AG04450 (cell line): ENCODE data around the gene RHOXF2. TPM values are rescaled to one million over a fixed set of nuclear protein-coding genes. Genes with fewer than 3 reads are reported as not detected.

ENCODE experiments used
- CTCF ChIA-PET: fragments of 300-600, 350-600 bp; formaldehyde crosslinking; extraction: SDS; loops from one replicate; lab custom pipeline; 2022; ENCODE audit warnings: antibody characterized with exemption, inconsistent platforms; lab: Charles Lee
- POLR2A ChIA-PET: fragments of 350-600 bp; formaldehyde crosslinking; extraction: SDS; loops from one replicate; lab custom pipeline; 2021; ENCODE audit warnings: antibody characterized with exemption, inconsistent platforms; lab: Yijun Ruan, JAX
- DNase-seq: peaks from one replicate; pipeline ENCODE4 v3.0.0-alpha.2; 2011; ENCODE audit warnings: low read depth, low spot score
- H3K27ac ChIP-seq: one replicate; pipeline ENCODE4 v1.5.1; 2012; ENCODE audit warnings: low read depth, low read length, control low read depth
- H3K27me3 ChIP-seq: one replicate; pipeline ENCODE4 v1.6.0; 2012; ENCODE audit warnings: low read length; ENCODE audit not compliant: control insufficient read depth, insufficient read depth
- H3K4me3 ChIP-seq: 2 replicates; pipeline ENCODE4 v1.5.1; 2011; ENCODE audit warnings: mild to moderate bottlenecking, low read depth, low read length, control low read depth
- H3K9me3 ChIP-seq: 2 replicates; pipeline ENCODE4 v1.5.1; 2012; ENCODE audit warnings: low read length; ENCODE audit not compliant: control insufficient read depth, insufficient read depth
- CTCF ChIP-seq: IDR thresholded peaks from 2 replicates; pipeline ENCODE4 v1.5.1; 2011; ENCODE audit warnings: low read depth, low read length, control low read depth, inconsistent platforms
- polyA plus RNA-seq: library from polyadenylated mRNA; depleted of rRNA; stranded (reverse); fragments of >200 nt; gene quantifications from 2 replicates; pipeline ENCODE4 v1.2.3, GENCODE V29; 2011; rRNA removed

RHOXF2 gene
- polyA plus RNA-seq, 1 experiment, result not detected

GRCh38 chrX:120207009-120207605 lies 48.7 kb downstream of the RHOXF2 start:
- TF ChIP-seq CTCF, result no peak
- no peak for DNase-seq
- ChIA-PET POLR2A (no interaction called here), CTCF (no interaction called here)
- H3K27me3 ChIP-seq, result no peaks in the 10 kb centered on the region
- no peak overlapping the region for H3K4me3 ChIP-seq
- no peaks in the 10 kb centered on the region for H3K9me3 ChIP-seq
- H3K27ac ChIP-seq, result no peak overlapping the region

- no peak overlapping the region for H3K4me3 ChIP-seq
- H3K27ac ChIP-seq, result no peak overlapping the region
- CTCF ChIA-PET, result interaction anchor here (0.6 to 2.9 kb wide), 21 partner anchors 9 to 300 kb away, joined by 3 to 19 read pairs (median 4); partner anchors contain the start of gene ZBTB33
- DNase-seq, result peak; percentile 2
- POLR2A ChIA-PET, result no interaction called here
- no peaks in the 10 kb centered on the region for H3K9me3 ChIP-seq
- TF ChIP-seq CTCF, result peak; percentile 79
- no peaks in the 10 kb centered on the region for H3K27me3 ChIP-seq
These were observed 55.2 kb downstream of the RHOXF2 start for GRCh38 chrX:120213438-120214265.

Other genes starting within 250 kb of the RHOXF2 start
- 3.8 and 5.0 TPM in 2 replicates for gene NKAP, start 214.9 kb upstream of the RHOXF2 start, polyA plus RNA-seq
- gene RHOXF2B, start 80.9 kb upstream of the RHOXF2 start, polyA plus RNA-seq, result not detected in 2 replicates
- not detected in 2 replicates for gene RHOXF1, start 42.7 kb upstream of the RHOXF2 start, polyA plus RNA-seq
- gene ZBTB33, start 92.2 kb downstream of the RHOXF2 start, polyA plus RNA-seq, result 8.9 and 9.0 TPM in 2 replicates
- 0.04 and 0.05 TPM in 2 replicates for gene TMEM255A, start 152.8 kb downstream of the RHOXF2 start, polyA plus RNA-seq
- gene ATP1B4, start 203.5 kb downstream of the RHOXF2 start, polyA plus RNA-seq, result not detected in 2 replicates